ENCODE data around the gene UBIAD1.

GRCh38 chr1:11311816-11312755 is 39.1 kb downstream of the UBIAD1 start:
- TF ChIP-seq STAG1 (CRISPR knock-in tag; IDR thresholded peaks at IDR 0.05): no peak
- TF ChIP-seq IRF1 (CRISPR knock-in tag; IDR thresholded peaks at IDR 0.05; ENCODE audit: low read depth): no peak
- no peak for TF ChIP-seq CREB1 (IDR thresholded peaks at IDR 0.05)
- TF ChIP-seq CREB1 (CRISPR knock-in tag; IDR thresholded peaks at IDR 0.05): no peak
- no peak for TF ChIP-seq CTCF (CRISPR knock-in tag; IDR thresholded peaks at IDR 0.05)
- TF ChIP-seq MBNL3 (CRISPR knock-in tag; conservative IDR thresholded peaks at IDR 0.05): no peak

Data from HepG2 (cell line).